HepG2 (cell line): ENCODE measurements around the gene KLHDC4. TPM values are rescaled to one million over a fixed set of nuclear protein-coding genes. Genes with fewer than 3 reads are reported as not detected.

ENCODE experiments used
- ATAC-seq: fragments of 200-7000 bp; cut with Tn5 transposase; 3 replicates; pipeline ENCODE4 v1.9.1; 2020; ENCODE audit warnings: mild to moderate bottlenecking, moderate library complexity
- BruUV-seq: library from RNA; stranded (reverse); fragments of 400-500 nt; replicated peaks from 2 replicates; lab custom pipeline; 2021; lab: Mats Ljungman, UMichigan
- CTCF ChIA-PET: fragments of 300-600 bp; formaldehyde crosslinking; extraction: SDS; loops from one replicate; lab custom pipeline; 2021; ENCODE audit warnings: low total read pairs, inconsistent platforms, low intra/inter-chr PET ratio; lab: Yijun Ruan, JAX
- POLR2A ChIA-PET: fragments of 350-600 bp; sonication (Branson Sonifier 250); formaldehyde crosslinking; loops from one replicate; lab custom pipeline; 2020; ENCODE audit warnings: antibody characterized with exemption, inconsistent platforms; lab: Yijun Ruan, JAX
- DNase-seq: peaks from one replicate; pipeline ENCODE4 v3.0.0-alpha.2; 2015; ENCODE audit warnings: low spot score
- FAIRE-seq: peaks from 3 replicates; lab custom pipeline; 2011; peaks lifted over from hg19 to GRCh38; lab: Jason Lieb, UNC
- H2AFZ ChIP-seq: one replicate; pipeline ENCODE4 v1.6.1; 2011; ENCODE audit warnings: low read length, inconsistent platforms
- H3K27ac ChIP-seq: fragments of 300-600 bp; 3 replicates; pipeline ENCODE4 v1.8.0; 2011; ENCODE audit warnings: mixed run types, mild to moderate bottlenecking, mixed read lengths, low read length, inconsistent platforms; ENCODE audit not compliant: insufficient read depth; ENCODE audit errors: extremely low read length
- H3K27me3 ChIP-seq, 2 experiments: fragments of 200-600 bp in 1 of 2; 2 replicates in 1 of 2; 3 replicates in 1 of 2; pipeline versions ENCODE4 v1.6.0 to v1.8.0; 2011; ENCODE audit warnings: low read length in 2 of 2, mild to moderate bottlenecking in 2 of 2, moderate library complexity in 2 of 2, inconsistent platforms in 1 of 2; ENCODE audit not compliant: insufficient read depth in 2 of 2, control insufficient read depth in 1 of 2
- H3K36me3 ChIP-seq, 2 experiments: fragments of 200-600 bp in 1 of 2; replicated peaks in 1 of 2; 2 replicates in 1 of 2; 3 replicates in 1 of 2; pipeline versions ENCODE4 v1.5.1 to v1.8.0; 2011; ENCODE audit warnings: low read length in 2 of 2, inconsistent platforms in 1 of 2; ENCODE audit not compliant: insufficient read depth in 2 of 2, control insufficient read depth in 1 of 2
- H3K4me1 ChIP-seq: 2 replicates; pipeline ENCODE4 v1.5.1; 2012; ENCODE audit warnings: low read length, inconsistent platforms; ENCODE audit not compliant: insufficient read depth
- H3K4me2 ChIP-seq: 2 replicates; pipeline ENCODE4 v1.6.0; 2011; ENCODE audit warnings: low read depth, low read length, inconsistent platforms
- H3K4me3 ChIP-seq, 3 experiments: fragments of 200-600 bp in 1 of 3; sonication (generic), shearing (Covaris generic) in 1 of 3; replicated peaks in 1 of 3; 2 replicates each; pipeline ENCODE4 v1.5.1; 2011 to 2016; ENCODE audit warnings: low read length in 3 of 3, inconsistent platforms in 2 of 3, low read depth in 2 of 3, mild to moderate bottlenecking in 2 of 3, control low read depth in 1 of 3, mixed read lengths in 1 of 3; ENCODE audit not compliant: insufficient read depth in 1 of 3
- H3K79me2 ChIP-seq: one replicate; pipeline ENCODE4 v1.6.1; 2011; ENCODE audit warnings: low read length, inconsistent platforms; ENCODE audit not compliant: insufficient read depth
- H3K9ac ChIP-seq: 2 replicates; pipeline ENCODE4 v1.6.0; 2011; ENCODE audit warnings: mild to moderate bottlenecking, low read depth, low read length, inconsistent platforms; ENCODE audit not compliant: insufficient read depth
- H3K9me3 ChIP-seq: 2 replicates; pipeline ENCODE4 v1.5.1; 2012; ENCODE audit warnings: mild to moderate bottlenecking, low read length
- H4K20me1 ChIP-seq: 2 replicates; pipeline ENCODE4 v1.6.0; 2011; ENCODE audit warnings: inconsistent platforms, mild to moderate bottlenecking, low read length, moderate library complexity; ENCODE audit not compliant: insufficient read depth
- CREBL2 ChIP-seq: sonication (generic); formaldehyde crosslinking; IDR thresholded peaks from 2 replicates; pipeline ENCODE4 v1.8.1; 2023; ENCODE audit warnings: missing genetic modification reagents, mild to moderate bottlenecking, borderline replicate concordance
- DNMT3B ChIP-seq: conservative IDR thresholded peaks from 2 replicates; pipeline ENCODE4 v1.6.1; 2016; ENCODE audit warnings: missing biosample characterization, control low read depth
- FUBP1 ChIP-seq: sonication (generic); formaldehyde crosslinking; IDR thresholded peaks from 2 replicates; pipeline ENCODE4 v1.5.1; 2020; ENCODE audit warnings: missing genetic modification reagents, mild to moderate bottlenecking, borderline replicate concordance
- GRHL1 ChIP-seq: sonication (generic); formaldehyde crosslinking; conservative IDR thresholded peaks from 2 replicates; pipeline ENCODE4 v1.8.0; 2022; ENCODE audit warnings: missing genetic modification reagents
- HMG20B ChIP-seq: conservative IDR thresholded peaks from 2 replicates; pipeline ENCODE4 v1.6.1; 2016; ENCODE audit warnings: missing genetic modification reagents, missing compliant biosample characterization
- IRX3 ChIP-seq: sonication (generic); formaldehyde crosslinking; IDR thresholded peaks from 2 replicates; pipeline ENCODE4 v1.8.1; 2023; ENCODE audit warnings: mild to moderate bottlenecking, low read depth, missing genetic modification reagents, borderline replicate concordance
- PHF5A ChIP-seq: IDR thresholded peaks from one replicate; pipeline ENCODE4 v1.6.1; 2018; ENCODE audit warnings: low read depth, missing genetic modification reagents; ENCODE audit not compliant: unreplicated experiment
- TEF ChIP-seq: sonication (generic); formaldehyde crosslinking; IDR thresholded peaks from 2 replicates; pipeline ENCODE4 v1.5.0; 2020; ENCODE audit warnings: missing genetic modification reagents
- USF2 ChIP-seq, 2 experiments: sonication (generic) in 1 of 2; formaldehyde crosslinking in 1 of 2; IDR thresholded peaks; 2 replicates each; pipeline versions ENCODE4 v1.5.1 to v1.6.1; 2011 to 2020; ENCODE audit warnings: borderline replicate concordance in 1 of 2, low read depth in 1 of 2, low read length in 1 of 2, mild to moderate bottlenecking in 1 of 2, missing genetic modification reagents in 1 of 2, moderate library complexity in 1 of 2
- ZNF430 ChIP-seq: sonication (generic); formaldehyde crosslinking; IDR thresholded peaks from 2 replicates; pipeline ENCODE4 v1.9.0; 2021; ENCODE audit warnings: mild to moderate bottlenecking, missing genetic modification reagents
- ZNF720 ChIP-seq: sonication (generic); formaldehyde crosslinking; IDR thresholded peaks from 2 replicates; pipeline ENCODE4 v1.4.0; 2020; ENCODE audit warnings: missing genetic modification reagents
- ZSCAN5A ChIP-seq: sonication (generic); formaldehyde crosslinking; IDR thresholded peaks from 2 replicates; pipeline ENCODE4 v1.8.0; 2022; ENCODE audit warnings: mild to moderate bottlenecking, missing genetic modification reagents, borderline replicate concordance
- WGBS: methylation state at CpG from one replicate; pipeline ENCODE4 v1.1.6; 2017; ENCODE audit warnings: low lambda C conversion rate; 5-methylcytosine and 5-hydroxymethylcytosine counted together
- in situ Hi-C: cut with HindIII; loops from 2 replicates; pipeline ENCODE4 v1.10.0; 2017; ENCODE audit warnings: low pct_unique_long_range_greater_than_20kb; ENCODE audit not compliant: extremely low pct_ligation_motif_present
- intact Hi-C: fragments of 100-400 bp; cut with micrococcal nuclease; formaldehyde crosslinking; loops from one replicate; pipeline ENCODE4 v1.10.0; 2022; ENCODE audit not compliant: unreplicated experiment
- polyA plus RNA-seq, 8 experiments: library from polyadenylated mRNA; depleted of rRNA in 3 of 8; stranded (reverse) in 7 of 8; unstranded in 1 of 8; fragments of >200 nt; fragmentation: Illumina TruSeq in 4 of 8; extraction: Trizol in 4 of 8; gene quantifications; 2 replicates each; pipeline versions ENCODE4 v1.2.1 to v1.2.3, GENCODE V29; 2011 to 2016; ENCODE audit warnings: low read depth in 4 of 8, missing spikeins in 1 of 8, mixed read lengths in 1 of 8; ENCODE audit not compliant: insufficient read depth in 1 of 8
- total RNA-seq, 5 experiments: library from RNA; depleted of rRNA; stranded (reverse); fragments of >200 nt; fragmentation: Illumina TruSeq; extraction: Trizol; gene quantifications; 2 replicates each; pipeline ENCODE4 v1.2.3, GENCODE V29; 2016; ENCODE audit warnings: low read depth in 1 of 5

The KLHDC4 gene
- total and polyA plus RNA-seq, 2 of the 13 experiments (the other 11 are each of a cell fraction or from before 2014, with no cell fraction given): 18.7 to 31.8 TPM

GRCh38 chr16:87709677-87710076, 56.1 kb downstream of the KLHDC4 start:
- ATAC-seq (no peak), DNase-seq (no peak)
- POLR2A ChIA-PET: no interaction called here
- CTCF ChIA-PET: no interaction called here
- no peak overlapping the region for H3K27ac ChIP-seq
- H3K9me3 ChIP-seq: no peaks in the 10 kb centered on the region
- 99% methylated on average over 8 of the region's 12 CpGs for WGBS
- peaks cover 45 to 47% of the 10 kb centered on the region in 2 experiments; a peak in 4 of 5 replicates for H3K36me3 ChIP-seq
- no peaks in the 10 kb centered on the region for H3K27me3 ChIP-seq
- TF ChIP-seq GRHL1 (CRISPR knock-in tag): no peak
- no peak for TF ChIP-seq IRX3
- no peak for TF ChIP-seq PHF5A (CRISPR knock-in tag)
- no peak for TF ChIP-seq FUBP1
- TF ChIP-seq ZNF720 (CRISPR knock-in tag): no peak
- no peak for TF ChIP-seq CREBL2 (CRISPR knock-in tag)
- no peak for TF ChIP-seq TEF (CRISPR knock-in tag)
- TF ChIP-seq ZSCAN5A (CRISPR knock-in tag): no peak
- TF ChIP-seq ZNF430: no peak
- no peak for TF ChIP-seq DNMT3B (CRISPR knock-in tag)
- no peak for TF ChIP-seq USF2 (IDR thresholded peaks at IDR 0.05; ENCODE audit: low read depth, low read length)
- no peak for TF ChIP-seq USF2 (CRISPR knock-in tag; IDR thresholded peaks at IDR 0.05; ENCODE audit: borderline replicate concordance)
- TF ChIP-seq HMG20B (CRISPR knock-in tag): no peak
- TF ChIP-seq, all 625 proteins: peak for 0
- BruUV-seq: TSS peak; percentile 35
- no peak for FAIRE-seq
- Histone ChIP-seq H3K4me1 (peaks cover 20% of the 10 kb centered on the region), H3K79me2 (no peaks in the 10 kb centered on the region), H3K4me3 (no peak overlapping the region), H2AFZ (no peak overlapping the region), H4K20me1 (peaks cover 20% of the 10 kb centered on the region), H3K9ac (no peak overlapping the region), H3K4me2 (no peak overlapping the region)
- intact Hi-C loops: no loop called here
- in situ Hi-C loops: no loop called here
